LoVo (cell line): ENCODE data around the gene ZNF480.
"Not testable (repeated sequence)": the region's sequence is repeated elsewhere in the genome, so short reads cannot be mapped to it uniquely, and the experiment has no call there.

Source experiments
- DNase-seq: peaks from one replicate; pipeline ENCODE4 v3.0.0-alpha.2; 2016; ENCODE audit warnings: low spot score

ZNF480 gene

DNA sequence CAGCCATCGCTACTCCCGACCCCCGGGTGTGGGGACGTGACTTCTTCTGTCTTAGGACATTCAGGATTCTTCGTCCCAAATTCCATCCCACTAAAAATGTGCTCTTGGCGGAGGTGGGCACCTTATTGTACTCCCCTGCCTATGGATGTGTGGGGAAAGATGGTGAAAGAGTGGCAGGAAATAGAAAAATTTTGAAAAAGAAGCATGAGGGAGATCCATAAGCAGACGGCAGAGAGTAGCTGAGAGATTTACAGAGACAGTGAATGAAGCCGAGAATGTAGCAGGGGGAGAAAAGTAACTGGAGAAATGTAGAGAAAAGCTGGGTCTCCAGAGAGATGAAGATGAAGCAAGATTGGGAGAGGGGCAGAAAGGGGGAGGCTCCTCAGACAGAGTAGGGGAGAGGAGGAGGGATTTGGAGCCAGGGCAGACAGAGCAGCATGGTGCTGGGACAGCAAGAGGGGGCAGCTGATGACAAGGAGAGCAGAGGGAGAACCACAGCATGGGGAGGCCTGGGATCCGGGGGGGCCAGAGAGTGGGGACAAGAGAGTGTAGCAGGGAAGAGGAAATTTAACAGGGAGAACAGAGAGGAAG lies 39.9 kb downstream of the ZNF480 start:
- DNase-seq, result no peak

DNA sequence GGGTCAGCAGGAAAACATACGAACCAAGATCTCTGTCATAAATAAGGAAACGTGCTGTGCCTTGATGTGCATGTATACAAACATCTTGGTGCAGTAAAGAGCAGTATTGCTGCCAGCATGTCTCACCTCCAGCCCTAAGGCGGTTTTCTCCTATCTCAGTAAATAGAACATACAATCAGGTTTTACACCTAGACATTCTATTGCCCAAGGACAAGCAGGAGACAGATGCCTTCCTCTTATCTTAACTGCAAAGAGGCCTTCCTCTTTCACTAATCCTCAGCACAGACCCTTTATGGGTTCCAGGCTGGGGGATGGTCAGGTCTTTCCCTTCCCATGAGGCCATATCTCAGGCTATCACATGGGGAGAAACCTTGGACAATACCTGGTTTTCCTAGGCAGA lies 42.1 kb downstream of the ZNF480 start:
- DNase-seq, result not testable (repeated sequence)

DNA sequence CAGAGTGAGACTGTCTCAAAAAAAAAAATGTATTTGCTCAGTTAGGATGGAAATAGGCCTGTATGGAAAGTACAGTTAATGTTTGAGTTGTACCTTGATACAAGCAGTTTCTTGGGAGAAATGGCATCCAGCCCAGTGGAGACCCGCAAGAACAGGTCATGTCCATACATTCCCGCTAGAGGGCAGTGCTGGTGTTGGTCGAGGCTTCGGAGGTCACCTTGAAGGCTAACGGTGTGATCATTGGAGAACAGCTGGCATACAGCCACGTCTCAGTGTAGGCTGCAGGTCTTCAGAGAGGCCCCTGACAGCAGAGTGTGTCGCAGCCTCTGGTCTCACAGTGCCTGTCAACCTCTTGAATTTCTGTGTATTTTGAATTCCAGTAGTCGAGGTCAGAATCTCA lies 46.6 kb downstream of the ZNF480 start:
- peak; percentile 4 for DNase-seq

GRCh38 chr19:52345162-52345561 lies 48.2 kb downstream of the ZNF480 start:
- no peak for DNase-seq

DNA sequence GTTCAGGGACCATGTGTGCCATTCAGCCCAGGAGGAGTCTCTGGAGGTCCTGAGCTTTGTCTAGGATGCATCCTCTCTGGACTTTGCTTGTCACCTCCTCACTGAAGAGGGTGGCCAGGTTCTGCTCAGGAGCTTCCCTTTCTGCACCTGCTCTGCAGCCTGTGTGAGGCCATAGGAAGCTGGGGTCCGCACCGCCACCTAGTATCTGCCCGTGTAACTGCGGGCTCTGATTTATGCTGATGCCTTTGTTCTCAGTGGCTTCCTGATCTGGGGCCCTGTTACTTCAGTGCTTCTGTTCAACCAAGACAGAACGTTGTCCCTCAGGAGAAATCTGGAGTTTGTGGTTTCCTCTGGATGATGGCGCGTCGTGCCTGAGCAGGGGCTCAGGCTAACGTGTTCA lies 54.5 kb downstream of the ZNF480 start:
- DNase-seq, result no peak

DNA sequence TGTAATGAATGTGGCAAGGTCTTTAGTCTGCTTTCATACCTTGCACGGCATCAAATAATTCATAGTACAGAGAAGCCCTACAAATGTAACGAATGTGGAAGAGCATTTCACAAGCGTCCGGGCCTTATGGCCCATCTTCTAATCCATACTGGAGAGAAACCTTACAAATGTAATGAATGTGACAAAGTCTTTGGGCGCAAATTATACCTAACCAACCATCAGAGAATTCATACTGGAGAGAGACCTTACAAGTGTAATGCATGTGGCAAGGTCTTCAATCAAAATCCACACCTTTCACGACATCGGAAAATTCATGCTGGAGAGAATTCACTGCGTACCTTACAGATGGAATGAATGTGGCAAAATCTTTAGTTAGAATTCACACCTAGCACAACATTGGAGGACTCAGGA lies 69.5 kb downstream of the ZNF480 start:
- no peak for DNase-seq

- no peak for DNase-seq
Observed at GRCh38 chr19:52369559-52370340, 72.8 kb downstream of the ZNF480 start, which contains the start of gene ZNF880. Gene ZNF880 (plus strand): TSS chr19:52369923. CDS start chr19:52369966, 43 bp downstream.

GRCh38 chr19:52370341-52370710 lies 73.4 kb downstream of the ZNF480 start:
- DNase-seq, result no peak
